HFFc6 (cell line): Measurements from ENCODE around the gene APOBEC3B. TPM values are rescaled to one million over a fixed set of nuclear protein-coding genes. Genes with fewer than 3 reads are reported as not detected.
"Not testable (repeated sequence)": the region's sequence is repeated elsewhere in the genome, so short reads cannot be mapped to it uniquely, and the experiment has no call there.

Experiments used
- DNase-seq: peaks from one replicate; pipeline ENCODE4 v3.0.0-alpha.2; 2018
- H3K27ac Mint-ChIP-seq: 2 replicates; pipeline ENCODE4 v1.8.0; 2020; ENCODE audit warnings: mild to moderate bottlenecking, mixed read lengths
- H3K27me3 Mint-ChIP-seq: 2 replicates; pipeline ENCODE4 v1.8.0; 2021; ENCODE audit warnings: mild to moderate bottlenecking, moderate library complexity, mixed read lengths; ENCODE audit not compliant: insufficient read depth
- H3K36me3 Mint-ChIP-seq: 2 replicates; pipeline ENCODE4 v1.8.0; 2021; ENCODE audit warnings: low read depth, mixed read lengths
- H3K4me1 Mint-ChIP-seq: 2 replicates; pipeline ENCODE4 v1.8.0; 2020; ENCODE audit warnings: low read depth, mixed read lengths
- H3K4me3 Mint-ChIP-seq: 2 replicates; pipeline ENCODE4 v1.8.0; 2020; ENCODE audit warnings: mild to moderate bottlenecking, moderate library complexity, mixed read lengths
- H3K9me3 Mint-ChIP-seq: 2 replicates; pipeline ENCODE4 v1.8.0; 2020; ENCODE audit warnings: mild to moderate bottlenecking, mixed read lengths
- CTCF ChIP-seq: fragments of 200-600 bp; sonication (generic); IDR thresholded peaks from 2 replicates; pipeline ENCODE4 v1.5.0; 2021; ENCODE audit warnings: antibody characterized with exemption, mild to moderate bottlenecking
- total RNA-seq, 6 experiments: library from RNA; stranded (reverse); fragmentation: NEBNext Ultra II Directional; extraction: Animal tissue kit (Norgen Biotek cat#: 25700); gene quantifications; 2 replicates in 1 of 6; 3 replicates in 5 of 6; pipeline ENCODE4 v1.2.3, GENCODE V29; 2021

Gene APOBEC3B
- total RNA-seq, 6 experiments from 2014 or later, result 14.9 to 44.2 (median 39.4) TPM

DNA sequence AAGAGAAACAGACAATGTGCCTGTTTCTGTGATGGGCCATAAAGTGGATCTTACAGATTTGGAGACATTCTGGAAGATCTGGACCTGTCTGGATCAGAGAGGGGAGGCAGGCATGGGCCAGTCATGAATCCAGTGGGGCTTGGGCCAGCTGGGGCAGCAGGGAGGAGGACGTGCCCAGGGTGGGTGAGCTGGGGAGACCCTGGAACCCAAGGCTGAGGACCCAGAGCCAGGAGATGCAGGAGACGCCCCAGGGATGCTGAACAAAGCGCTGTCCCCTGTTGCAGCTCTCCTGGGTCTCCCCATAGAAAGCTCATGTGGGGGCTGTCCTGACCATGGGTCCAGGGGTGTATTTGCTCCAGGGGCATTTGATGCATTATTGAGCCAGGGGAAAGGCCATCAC lies 26.2 kb upstream of the APOBEC3B start:
- no peak overlapping the region for H3K27ac Mint-ChIP-seq
- no peaks in the 10 kb centered on the region for H3K36me3 Mint-ChIP-seq
- DNase-seq, result no peak
- no peaks in the 10 kb centered on the region for H3K9me3 Mint-ChIP-seq
- no peak overlapping the region for H3K4me3 Mint-ChIP-seq
- no peaks in the 10 kb centered on the region for H3K4me1 Mint-ChIP-seq
- H3K27me3 Mint-ChIP-seq, result peaks cover 52% of the 10 kb centered on the region
- no peak for TF ChIP-seq CTCF

- Mint-ChIP-seq H3K4me3 (no peak overlapping the region), H3K27me3 (peaks cover 46% of the 10 kb centered on the region), H3K27ac (no peak overlapping the region), H3K36me3 (no peaks in the 10 kb centered on the region), H3K9me3 (no peaks in the 10 kb centered on the region), H3K4me1 (no peaks in the 10 kb centered on the region)
- no peak for DNase-seq
- no peak for TF ChIP-seq CTCF
Measured at GRCh38 chr22:38956551-38956950, 25.6 kb upstream of the APOBEC3B start.

- H3K4me1 Mint-ChIP-seq, result no peaks in the 10 kb centered on the region
- no peak within 1 kb of the TSS for H3K27ac Mint-ChIP-seq
- DNase-seq, result no peak
- TF ChIP-seq CTCF, result no peak
- peaks cover 42% of the 10 kb centered on the region for H3K27me3 Mint-ChIP-seq
- H3K9me3 Mint-ChIP-seq, result no peaks in the 10 kb centered on the region
- H3K36me3 Mint-ChIP-seq, result no peaks in the 10 kb centered on the region
- H3K4me3 Mint-ChIP-seq, result no peak within 1 kb of the TSS
Measured at GRCh38 chr22:38957046-38957770, 24.9 kb upstream of the APOBEC3B start, which contains the start of gene APOBEC3A. Gene APOBEC3A (plus strand): TSS chr22:38957609. CDS start chr22:38957692, 83 bp downstream.

DNA sequence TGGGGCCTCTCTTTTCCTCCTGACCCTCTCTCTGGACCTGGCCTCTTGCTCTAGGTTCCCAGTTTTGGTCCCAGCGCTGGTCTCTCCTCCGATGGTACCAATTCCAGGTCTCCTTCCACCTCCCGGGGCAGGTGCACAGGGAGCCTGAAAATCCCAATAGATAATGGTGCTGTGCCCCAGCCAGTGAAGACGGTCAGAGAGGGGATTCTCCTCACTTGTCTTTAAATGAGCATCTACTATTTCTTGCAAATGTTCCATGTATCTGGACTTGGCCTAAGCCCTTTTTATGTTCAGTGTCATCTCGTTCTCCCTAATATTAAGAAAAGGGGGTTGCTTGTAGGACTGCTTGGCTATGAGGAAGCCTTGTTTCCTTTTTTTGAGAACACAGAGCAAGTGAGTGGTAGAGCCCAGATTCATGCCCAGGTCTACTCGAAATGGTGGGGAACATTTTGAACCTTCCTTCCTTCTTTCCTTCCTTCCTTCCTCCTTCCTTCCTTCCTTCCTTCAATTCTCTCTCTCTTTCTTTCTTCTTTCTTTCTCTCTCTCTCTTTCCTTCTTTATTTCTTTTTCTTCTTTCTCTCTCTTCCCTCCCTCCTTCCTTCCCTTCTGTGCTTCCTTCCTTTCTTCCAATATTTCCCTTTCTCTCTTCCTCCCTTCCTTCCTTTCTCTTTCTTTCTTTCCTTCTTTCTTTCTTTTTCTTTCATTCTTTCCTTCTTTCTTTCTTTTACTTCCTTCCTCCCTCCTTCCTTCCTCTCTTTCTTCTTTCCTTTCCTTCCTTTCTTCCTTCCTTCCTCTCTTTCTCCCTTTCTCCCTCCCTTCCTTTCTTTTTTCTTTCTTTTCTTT lies 24.1 kb upstream of the APOBEC3B start:
- Mint-ChIP-seq H3K36me3 (no peaks in the 10 kb centered on the region), H3K4me3 (no peak overlapping the region), H3K27me3 (peaks cover 37% of the 10 kb centered on the region), H3K27ac (no peak overlapping the region), H3K4me1 (no peaks in the 10 kb centered on the region), H3K9me3 (no peaks in the 10 kb centered on the region)
- TF ChIP-seq CTCF, result no peak
- DNase-seq, result no peak

DNA sequence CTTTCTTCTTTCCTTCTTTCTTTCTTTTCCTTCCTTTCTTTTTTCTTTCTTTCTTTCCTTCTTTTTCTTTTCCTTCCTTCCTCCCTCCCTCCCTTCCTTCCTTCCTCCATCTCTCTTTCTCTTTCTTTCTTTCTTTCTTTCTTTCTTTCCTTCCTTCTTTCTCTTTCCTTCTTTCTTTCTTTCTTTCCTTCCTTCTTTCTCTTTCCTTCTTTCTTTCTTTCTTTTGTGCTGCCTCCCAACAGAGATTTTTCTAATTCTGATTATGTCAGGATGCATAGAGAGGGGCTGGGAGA lies 23.6 kb upstream of the APOBEC3B start:
- H3K4me1 Mint-ChIP-seq, H3K4me3 Mint-ChIP-seq, DNase-seq, H3K36me3 Mint-ChIP-seq, H3K27ac Mint-ChIP-seq, H3K9me3 Mint-ChIP-seq: not testable (repeated sequence)
- peaks cover 34% of the 10 kb centered on the region for H3K27me3 Mint-ChIP-seq

- Mint-ChIP-seq H3K4me1 (no peaks in the 10 kb centered on the region), H3K4me3 (no peak overlapping the region), H3K27me3 (peaks cover 35% of the 10 kb centered on the region), H3K36me3 (no peaks in the 10 kb centered on the region), H3K9me3 (no peaks in the 10 kb centered on the region), H3K27ac (no peak overlapping the region)
- TF ChIP-seq CTCF, result no peak
- DNase-seq, result no peak
Measured at GRCh38 chr22:38959590-38959989, 22.6 kb upstream of the APOBEC3B start.

GRCh38 chr22:38960673-38961072 lies 21.5 kb upstream of the APOBEC3B start:
- not testable (repeated sequence) for H3K27ac Mint-ChIP-seq, H3K4me3 Mint-ChIP-seq, H3K9me3 Mint-ChIP-seq, DNase-seq, H3K4me1 Mint-ChIP-seq, H3K36me3 Mint-ChIP-seq
- H3K27me3 Mint-ChIP-seq, result peaks cover 37% of the 10 kb centered on the region

- H3K27me3 Mint-ChIP-seq, result peaks cover 42% of the 10 kb centered on the region
- H3K4me1 Mint-ChIP-seq, H3K9me3 Mint-ChIP-seq, H3K36me3 Mint-ChIP-seq, H3K4me3 Mint-ChIP-seq, H3K27ac Mint-ChIP-seq, DNase-seq: not testable (repeated sequence)
Measured at GRCh38 chr22:38963291-38963738, 18.8 kb upstream of the APOBEC3B start.
